Right hindlimb (tissue), 1 donor: ENCODE data around the gene EVC2.
"Not testable (repeated sequence)": the region's sequence is repeated elsewhere in the genome, so short reads cannot be mapped to it uniquely, and the experiment has no call there.

Experiments used
- DNase-seq: peaks from one replicate; pipeline ENCODE4 v3.0.0-alpha.2; 2018

EVC2 gene

GRCh38 chr4:5618051-5618960 lies 90.1 kb downstream of the EVC2 start:
- DNase-seq: no peak

- DNase-seq: no peak
Observed at GRCh38 chr4:5616331-5616950, 91.9 kb downstream of the EVC2 start.

GRCh38 chr4:5615496-5616075 lies 92.8 kb downstream of the EVC2 start:
- no peak for DNase-seq

GRCh38 chr4:5611750-5612149 lies 96.6 kb downstream of the EVC2 start:
- DNase-seq: no peak

- no peak for DNase-seq
Observed at GRCh38 chr4:5609306-5610007, 98.9 kb downstream of the EVC2 start.

- not testable (repeated sequence) for DNase-seq
Observed at GRCh38 chr4:5593828-5594227, 114.5 kb downstream of the EVC2 start.

GRCh38 chr4:5592272-5592671 lies 116.1 kb downstream of the EVC2 start:
- no peak for DNase-seq

- DNase-seq: no peak
Observed at GRCh38 chr4:5589495-5589894, 118.9 kb downstream of the EVC2 start.

- no peak for DNase-seq
Observed at GRCh38 chr4:5588046-5588445, 120.3 kb downstream of the EVC2 start.

- no peak for DNase-seq
Observed at GRCh38 chr4:5575941-5576340, 132.4 kb downstream of the EVC2 start.

- DNase-seq: no peak
Observed at GRCh38 chr4:5574386-5574785, 134.0 kb downstream of the EVC2 start.

- DNase-seq: no peak
Observed at GRCh38 chr4:5573965-5574364, 134.4 kb downstream of the EVC2 start.

GRCh38 chr4:5572751-5573150 lies 135.6 kb downstream of the EVC2 start:
- no peak for DNase-seq

GRCh38 chr4:5572114-5572513 lies 136.2 kb downstream of the EVC2 start:
- DNase-seq: no peak

GRCh38 chr4:5571646-5572045 lies 136.7 kb downstream of the EVC2 start:
- DNase-seq: no peak

GRCh38 chr4:5569451-5569850 lies 138.9 kb downstream of the EVC2 start:
- DNase-seq: no peak

GRCh38 chr4:5568931-5569330 lies 139.4 kb downstream of the EVC2 start:
- no peak for DNase-seq

GRCh38 chr4:5568336-5568735 lies 140.0 kb downstream of the EVC2 start:
- no peak for DNase-seq

- no peak for DNase-seq
Observed at GRCh38 chr4:5566991-5567390, 141.4 kb downstream of the EVC2 start.

- no peak for DNase-seq
Observed at GRCh38 chr4:5566526-5566925, 141.8 kb downstream of the EVC2 start.

- DNase-seq: no peak
Observed at GRCh38 chr4:5563856-5564255, 144.5 kb downstream of the EVC2 start.

GRCh38 chr4:5562476-5562875 lies 145.9 kb downstream of the EVC2 start:
- no peak for DNase-seq

- no peak for DNase-seq
Observed at GRCh38 chr4:5561286-5561685, 147.1 kb downstream of the EVC2 start.
